ENCODE data around the gene ARMC2. TPM values are rescaled to one million over a fixed set of nuclear protein-coding genes. Genes with fewer than 3 reads are reported as not detected.
A peak's percentile ranks its signal among the peaks of the same experiment; 100 is the strongest.

Gene ARMC2
- polyA plus RNA-seq, 1 of the 3 experiments (the other 2 are of a cell fraction): 2.4 TPM

DNA sequence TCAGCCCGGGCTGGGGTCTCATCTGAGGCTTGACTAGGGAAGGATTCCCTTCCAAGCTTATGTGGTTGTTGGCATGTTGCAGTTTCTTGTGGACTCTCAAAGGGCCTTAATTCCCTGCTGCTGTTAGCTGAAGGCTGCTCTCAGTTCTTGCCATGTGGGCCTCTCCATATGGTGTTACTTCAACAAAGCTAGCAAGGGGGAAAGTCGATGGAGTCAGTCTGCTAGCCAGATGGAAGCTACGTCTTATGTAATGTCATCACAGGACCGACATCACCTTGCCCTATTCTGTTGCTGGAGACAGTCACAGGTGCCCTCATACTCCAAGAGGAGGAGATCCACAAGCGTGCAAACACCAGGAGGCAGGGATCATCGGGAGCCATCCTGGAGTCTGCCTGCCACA, 43.3 kb upstream of the ARMC2 start:
- CTCF ChIA-PET: interaction anchor here (0.7 to 1.5 kb wide), 4 partner anchors 31 to 263 kb away, joined by 3 to 5 read pairs (median 4); no protein-coding TSS in a partner anchor
- TF ChIP-seq SIN3A (IDR thresholded peaks at IDR 0.05; ENCODE audit: borderline replicate concordance, low read depth, low read length) (no peak), RXRA (IDR thresholded peaks at IDR 0.05; ENCODE audit: borderline replicate concordance, low read depth) (no peak), EP300 (IDR thresholded peaks at IDR 0.05; ENCODE audit: borderline replicate concordance in 1 of 2, low read depth in 1 of 2, low read length in 1 of 2) (no peak), MEF2A (IDR thresholded peaks at IDR 0.05; ENCODE audit: borderline replicate concordance, low read depth) (no peak), RCOR1 (IDR thresholded peaks at IDR 0.05; ENCODE audit: low read length) (no peak)
- TF ChIP-seq, protein P1, sequence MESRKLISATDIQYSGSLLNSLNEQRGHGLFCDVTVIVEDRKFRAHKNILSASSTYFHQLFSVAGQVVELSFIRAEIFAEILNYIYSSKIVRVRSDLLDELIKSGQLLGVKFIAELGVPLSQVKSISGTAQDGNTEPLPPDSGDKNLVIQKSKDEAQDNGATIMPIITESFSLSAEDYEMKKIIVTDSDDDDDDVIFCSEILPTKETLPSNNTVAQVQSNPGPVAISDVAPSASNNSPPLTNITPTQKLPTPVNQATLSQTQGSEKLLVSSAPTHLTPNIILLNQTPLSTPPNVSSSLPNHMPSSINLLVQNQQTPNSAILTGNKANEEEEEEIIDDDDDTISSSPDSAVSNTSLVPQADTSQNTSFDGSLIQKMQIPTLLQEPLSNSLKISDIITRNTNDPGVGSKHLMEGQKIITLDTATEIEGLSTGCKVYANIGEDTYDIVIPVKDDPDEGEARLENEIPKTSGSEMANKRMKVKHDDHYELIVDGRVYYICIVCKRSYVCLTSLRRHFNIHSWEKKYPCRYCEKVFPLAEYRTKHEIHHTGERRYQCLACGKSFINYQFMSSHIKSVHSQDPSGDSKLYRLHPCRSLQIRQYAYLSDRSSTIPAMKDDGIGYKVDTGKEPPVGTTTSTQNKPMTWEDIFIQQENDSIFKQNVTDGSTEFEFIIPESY (IDR thresholded peaks at IDR 0.05; ENCODE audit: borderline replicate concordance, low read depth): no peak
- POLR2A ChIA-PET: no interaction called here

DNA sequence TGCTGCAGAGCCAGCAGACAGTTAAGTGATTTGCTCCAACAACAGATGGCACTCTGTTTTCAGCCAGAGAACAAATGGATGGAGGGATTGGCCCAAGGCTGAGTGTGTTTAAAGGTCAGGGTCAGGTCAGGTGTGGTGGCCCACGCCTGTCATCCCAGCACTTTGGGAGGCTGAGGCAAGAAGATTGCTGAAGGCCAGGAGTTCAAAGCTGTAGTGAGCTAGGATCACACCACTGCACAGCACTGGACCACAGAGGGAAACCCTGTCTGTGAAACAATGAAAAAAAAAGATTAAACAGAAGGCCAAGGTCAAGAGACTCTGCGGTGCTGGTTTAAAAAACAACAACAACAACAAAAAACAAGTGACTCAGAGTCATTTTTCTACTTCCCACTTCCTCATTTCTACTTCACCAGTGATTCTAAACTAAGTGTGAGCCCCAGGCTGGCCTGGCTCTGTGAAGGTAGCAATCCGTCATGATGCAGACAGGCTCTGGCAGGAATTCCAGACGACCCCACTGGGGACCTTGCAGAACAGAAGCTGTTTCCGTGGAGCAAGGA, 42.5 kb upstream of the ARMC2 start:
- Histone ChIP-seq H3K27me3 (ENCODE audit: insufficient read depth) (no peaks in the 10 kb centered on the region), H4K20me1 (ENCODE audit: insufficient read depth) (no peaks in the 10 kb centered on the region), H3K36me3 (replicated peaks in 1 of 2; ENCODE audit: control insufficient read depth in 1 of 2, insufficient read depth in 2 of 2, low read length in 1 of 2) (no peaks in the 10 kb centered on the region), H3K4me3 (ENCODE audit: low read depth in 2 of 2, low read length in 1 of 2) (no peak overlapping the region), H3K9ac (no peak overlapping the region), H3K9me3 (no peaks in the 10 kb centered on the region), H3K4me1 (ENCODE audit: control insufficient read depth in 1 of 2, insufficient read depth in 2 of 2, low read depth in 1 of 2, low read length in 1 of 2) (peaks cover 0 to 35% of the 10 kb centered on the region in 2 experiments; a peak in 1 of 4 replicates), H3F3A (replicated peaks; ENCODE audit: insufficient read depth) (no peaks in the 10 kb centered on the region), H3K27ac (ENCODE audit: low read depth in 2 of 2, low read length in 1 of 2) (peak overlapping the region in 1 of 2 experiments; percentile 78; a peak in 2 of 4 replicates), H2AFZ (ENCODE audit: low read depth) (no peak overlapping the region), H3K79me2 (ENCODE audit: insufficient read depth) (no peaks in the 10 kb centered on the region), H3K9me2 (no peaks in the 10 kb centered on the region), H3K4me2 (no peak overlapping the region)
- no peak for DNase-seq
- ChIA-PET POLR2A (no interaction called here), CTCF (interaction anchor here (1.2 to 1.7 kb wide), 5 partner anchors 23 to 264 kb away, joined by 3 to 6 read pairs (median 4); no protein-coding TSS in a partner anchor)
- WGBS (ENCODE audit: low lambda C conversion rate): 58% methylated on average over 5 of the region's 5 CpGs
- no peak for TF ChIP-seq ELF1 (IDR thresholded peaks at IDR 0.05)
- no peak for TF ChIP-seq JUND (IDR thresholded peaks at IDR 0.05)
- no peak for TF ChIP-seq TAF1 (IDR thresholded peaks at IDR 0.05; ENCODE audit: borderline replicate concordance, low read depth, low read length)
- TF ChIP-seq EP300 (IDR thresholded peaks at IDR 0.05; ENCODE audit: borderline replicate concordance in 1 of 2, low read depth in 1 of 2, low read length in 1 of 2): no peak
- TF ChIP-seq MXI1 (IDR thresholded peaks at IDR 0.05; ENCODE audit: low read depth, low read length): no peak
- TF ChIP-seq, protein P2, sequence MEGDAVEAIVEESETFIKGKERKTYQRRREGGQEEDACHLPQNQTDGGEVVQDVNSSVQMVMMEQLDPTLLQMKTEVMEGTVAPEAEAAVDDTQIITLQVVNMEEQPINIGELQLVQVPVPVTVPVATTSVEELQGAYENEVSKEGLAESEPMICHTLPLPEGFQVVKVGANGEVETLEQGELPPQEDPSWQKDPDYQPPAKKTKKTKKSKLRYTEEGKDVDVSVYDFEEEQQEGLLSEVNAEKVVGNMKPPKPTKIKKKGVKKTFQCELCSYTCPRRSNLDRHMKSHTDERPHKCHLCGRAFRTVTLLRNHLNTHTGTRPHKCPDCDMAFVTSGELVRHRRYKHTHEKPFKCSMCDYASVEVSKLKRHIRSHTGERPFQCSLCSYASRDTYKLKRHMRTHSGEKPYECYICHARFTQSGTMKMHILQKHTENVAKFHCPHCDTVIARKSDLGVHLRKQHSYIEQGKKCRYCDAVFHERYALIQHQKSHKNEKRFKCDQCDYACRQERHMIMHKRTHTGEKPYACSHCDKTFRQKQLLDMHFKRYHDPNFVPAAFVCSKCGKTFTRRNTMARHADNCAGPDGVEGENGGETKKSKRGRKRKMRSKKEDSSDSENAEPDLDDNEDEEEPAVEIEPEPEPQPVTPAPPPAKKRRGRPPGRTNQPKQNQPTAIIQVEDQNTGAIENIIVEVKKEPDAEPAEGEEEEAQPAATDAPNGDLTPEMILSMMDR (IDR thresholded peaks at IDR 0.05): no peak
- TF ChIP-seq RXRA (IDR thresholded peaks at IDR 0.05; ENCODE audit: borderline replicate concordance, low read depth): no peak
- TF ChIP-seq TEAD4 (IDR thresholded peaks at IDR 0.05; ENCODE audit: borderline replicate concordance, insufficient read depth): no peak
- TF ChIP-seq, protein P1 (IDR thresholded peaks at IDR 0.05; ENCODE audit: borderline replicate concordance, low read depth): no peak
- TF ChIP-seq YY1 (IDR thresholded peaks at IDR 0.05; ENCODE audit: low read depth): no peak
- no peak for TF ChIP-seq SIN3A (IDR thresholded peaks at IDR 0.05; ENCODE audit: borderline replicate concordance, low read depth, low read length)
- TF ChIP-seq, protein P3, sequence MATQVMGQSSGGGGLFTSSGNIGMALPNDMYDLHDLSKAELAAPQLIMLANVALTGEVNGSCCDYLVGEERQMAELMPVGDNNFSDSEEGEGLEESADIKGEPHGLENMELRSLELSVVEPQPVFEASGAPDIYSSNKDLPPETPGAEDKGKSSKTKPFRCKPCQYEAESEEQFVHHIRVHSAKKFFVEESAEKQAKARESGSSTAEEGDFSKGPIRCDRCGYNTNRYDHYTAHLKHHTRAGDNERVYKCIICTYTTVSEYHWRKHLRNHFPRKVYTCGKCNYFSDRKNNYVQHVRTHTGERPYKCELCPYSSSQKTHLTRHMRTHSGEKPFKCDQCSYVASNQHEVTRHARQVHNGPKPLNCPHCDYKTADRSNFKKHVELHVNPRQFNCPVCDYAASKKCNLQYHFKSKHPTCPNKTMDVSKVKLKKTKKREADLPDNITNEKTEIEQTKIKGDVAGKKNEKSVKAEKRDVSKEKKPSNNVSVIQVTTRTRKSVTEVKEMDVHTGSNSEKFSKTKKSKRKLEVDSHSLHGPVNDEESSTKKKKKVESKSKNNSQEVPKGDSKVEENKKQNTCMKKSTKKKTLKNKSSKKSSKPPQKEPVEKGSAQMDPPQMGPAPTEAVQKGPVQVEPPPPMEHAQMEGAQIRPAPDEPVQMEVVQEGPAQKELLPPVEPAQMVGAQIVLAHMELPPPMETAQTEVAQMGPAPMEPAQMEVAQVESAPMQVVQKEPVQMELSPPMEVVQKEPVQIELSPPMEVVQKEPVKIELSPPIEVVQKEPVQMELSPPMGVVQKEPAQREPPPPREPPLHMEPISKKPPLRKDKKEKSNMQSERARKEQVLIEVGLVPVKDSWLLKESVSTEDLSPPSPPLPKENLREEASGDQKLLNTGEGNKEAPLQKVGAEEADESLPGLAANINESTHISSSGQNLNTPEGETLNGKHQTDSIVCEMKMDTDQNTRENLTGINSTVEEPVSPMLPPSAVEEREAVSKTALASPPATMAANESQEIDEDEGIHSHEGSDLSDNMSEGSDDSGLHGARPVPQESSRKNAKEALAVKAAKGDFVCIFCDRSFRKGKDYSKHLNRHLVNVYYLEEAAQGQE (IDR thresholded peaks at IDR 0.05; ENCODE audit: low read depth, low read length): no peak
- no peak for TF ChIP-seq CHD2 (IDR thresholded peaks at IDR 0.05; ENCODE audit: low read length, partially characterized antibody)

More for the DNA sequence above, 43.3 kb upstream of the ARMC2 start:
- no peaks in the 10 kb centered on the region for H3F3A ChIP-seq (replicated peaks; ENCODE audit: insufficient read depth)
- no peak overlapping the region for H3K4me3 ChIP-seq (ENCODE audit: low read depth in 2 of 2, low read length in 1 of 2)
- H3K79me2 ChIP-seq (ENCODE audit: insufficient read depth): no peaks in the 10 kb centered on the region
- no peak for DNase-seq
- no peak overlapping the region for H2AFZ ChIP-seq (ENCODE audit: low read depth)
- H3K4me2 ChIP-seq: no peak overlapping the region
- no peak overlapping the region for H3K9ac ChIP-seq
- H3K9me2 ChIP-seq: no peaks in the 10 kb centered on the region
- H3K4me1 ChIP-seq (ENCODE audit: control insufficient read depth in 1 of 2, insufficient read depth in 2 of 2, low read depth in 1 of 2, low read length in 1 of 2): peaks cover 0 to 42% of the 10 kb centered on the region in 2 experiments; a peak in 2 of 4 replicates
- peak overlapping the region in 1 of 2 experiments; percentile 78; a peak in 2 of 4 replicates for H3K27ac ChIP-seq (ENCODE audit: low read depth in 2 of 2, low read length in 1 of 2)
- WGBS (ENCODE audit: low lambda C conversion rate): 71% methylated on average over 5 of the region's 6 CpGs
- H3K9me3 ChIP-seq: no peaks in the 10 kb centered on the region
- H3K36me3 ChIP-seq (replicated peaks in 1 of 2; ENCODE audit: control insufficient read depth in 1 of 2, insufficient read depth in 2 of 2, low read length in 1 of 2): no peaks in the 10 kb centered on the region
- H4K20me1 ChIP-seq (ENCODE audit: insufficient read depth): no peaks in the 10 kb centered on the region
- no peaks in the 10 kb centered on the region for H3K27me3 ChIP-seq (ENCODE audit: insufficient read depth)
